ENCODE measurements around the gene ZNF276.

- TF ChIP-seq FOXM1 (IDR thresholded peaks at IDR 0.05; ENCODE audit: borderline replicate concordance) = no peak
- no peak for TF ChIP-seq SP1 (IDR thresholded peaks at IDR 0.05)
- no peak for TF ChIP-seq BHLHE40 (IDR thresholded peaks at IDR 0.05; ENCODE audit: borderline replicate concordance)
- TF ChIP-seq FOXK2 (IDR thresholded peaks at IDR 0.05) = no peak
- no peak for TF ChIP-seq NFRKB (IDR thresholded peaks at IDR 0.05)
- TF ChIP-seq CTBP1 (IDR thresholded peaks at IDR 0.05; ENCODE audit: borderline replicate concordance) = no peak
- TF ChIP-seq ARNT (IDR thresholded peaks at IDR 0.05) = no peak
These were observed 432 bp downstream of the ZNF276 start for GRCh38 chr16:89721546-89722391.

Measured in HEK293T (cell line).